ENCODE data around the gene PHRF1.

Gene PHRF1

DNA sequence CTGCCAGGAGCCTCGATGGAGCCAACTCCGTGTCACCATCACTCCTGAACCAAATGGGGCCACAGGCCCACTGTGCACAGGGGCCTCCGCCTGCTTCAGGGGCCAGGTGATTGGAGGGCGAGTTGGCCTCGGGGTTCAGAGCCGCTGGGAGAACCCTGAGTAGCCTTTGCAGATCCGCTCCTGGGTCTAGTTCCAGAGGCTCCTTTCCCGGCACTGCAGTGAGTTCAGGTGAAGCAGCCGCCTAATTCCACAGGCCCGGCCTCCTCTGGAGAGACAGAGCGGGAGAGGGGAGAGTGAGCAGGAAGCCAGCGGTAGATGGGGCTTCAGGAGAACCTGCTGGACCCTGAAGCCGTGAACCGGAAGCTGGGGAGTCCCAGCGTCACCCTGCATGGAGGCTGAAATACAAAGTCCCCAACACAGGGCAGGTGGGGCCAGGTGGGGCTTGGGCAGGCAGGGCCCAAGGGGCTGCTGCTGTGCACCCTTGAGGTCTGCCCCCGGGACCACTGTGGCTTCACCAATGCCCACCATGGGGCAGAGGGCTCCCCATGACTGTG is 83.3 kb downstream of the PHRF1 start:
- ATAC-seq, result no peak

DNA sequence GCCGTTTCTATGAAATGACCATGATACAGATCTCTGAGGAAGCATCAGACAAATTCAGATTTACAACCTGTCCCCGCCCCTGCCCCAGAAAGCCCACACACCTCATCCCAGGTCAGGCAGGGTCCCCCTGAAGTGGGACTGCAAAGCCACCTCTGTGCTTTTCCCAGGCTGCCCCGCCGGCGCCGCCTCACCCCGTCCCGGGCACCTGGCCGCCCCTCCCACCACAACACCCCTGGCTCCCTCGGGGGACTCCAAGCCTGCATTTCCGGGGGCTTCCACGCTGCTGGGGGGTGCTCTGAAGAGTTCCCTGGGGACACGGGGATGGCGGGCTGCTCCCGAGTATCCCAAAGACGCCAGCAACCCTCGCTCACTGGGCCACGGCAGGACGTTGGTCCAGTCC is 84.0 kb downstream of the PHRF1 start:
- no peak for ATAC-seq

DNA sequence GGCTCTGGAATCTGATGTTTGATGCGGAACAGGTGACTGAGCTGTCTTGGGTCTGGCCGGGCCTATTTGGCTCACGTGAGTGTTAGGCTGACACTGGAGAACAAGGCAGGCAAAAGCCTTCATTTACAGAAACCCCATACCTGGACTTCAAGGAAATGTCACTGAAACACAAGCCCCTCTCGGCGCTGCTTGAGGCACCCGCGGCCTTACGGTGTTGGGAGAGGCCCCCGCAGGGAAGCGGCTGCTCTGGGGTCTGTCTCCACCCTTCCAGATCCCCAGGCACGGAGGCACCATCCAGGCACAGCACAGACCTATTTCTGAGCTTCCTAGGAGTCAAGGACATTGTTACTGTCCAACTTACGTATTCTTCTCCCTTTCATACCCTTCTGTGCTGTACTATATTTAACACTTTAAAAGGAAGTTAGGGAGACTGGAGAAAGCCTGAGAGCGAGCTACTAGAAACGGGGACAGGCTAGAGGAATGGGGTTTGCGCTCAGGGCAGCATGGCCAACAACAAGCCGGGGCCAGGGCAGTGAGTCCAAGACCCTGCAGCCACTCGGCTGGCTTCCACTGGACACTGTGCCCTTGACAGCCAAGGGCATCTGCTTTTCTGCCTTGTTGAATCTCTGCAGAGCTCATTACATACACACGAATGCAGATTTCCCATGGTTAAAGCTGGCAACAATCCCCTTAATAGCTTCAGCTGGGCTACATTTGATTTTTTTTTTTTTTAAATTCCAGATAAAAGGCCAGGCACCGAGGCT is 84.6 kb downstream of the PHRF1 start:
- no peak for ATAC-seq
